B cell (primary cell): ENCODE data around the gene VTI1A. TPM values are rescaled to one million over a fixed set of nuclear protein-coding genes. Genes with fewer than 3 reads are reported as not detected.
"Not testable (repeated sequence)": the region's sequence is repeated elsewhere in the genome, so short reads cannot be mapped to it uniquely, and the experiment has no call there.

Experiments used
- ATAC-seq: fragments of 200-7000 bp; cut with Tn5 transposase; one replicate; pipeline ENCODE4 v1.10.0; 2021; ENCODE audit warnings: low read depth, mild to moderate bottlenecking, moderate number of reproducible peaks, moderate library complexity
- CTCF ChIA-PET: fragments of 350-600 bp; sonication (Branson Sonifier 250); formaldehyde crosslinking; loops from one replicate; lab custom pipeline; 2021; ENCODE audit warnings: antibody characterized with exemption, inconsistent platforms; lab: Charles Lee
- POLR2A ChIA-PET: fragments of 350-600 bp; sonication (Branson Sonifier 250); formaldehyde crosslinking; loops from one replicate; lab custom pipeline; 2021; ENCODE audit warnings: antibody characterized with exemption; lab: Charles Lee
- DNase-seq: peaks from one replicate; pipeline ENCODE4 v3.0.0; 2013
- H2AFZ ChIP-seq: 2 replicates; pipeline ENCODE4 v1.6.1; 2012; ENCODE audit warnings: mild to moderate bottlenecking, low read depth, low read length; ENCODE audit not compliant: insufficient read depth, poor library complexity, severe bottlenecking
- H3K27ac ChIP-seq, 2 donors: 1 replicate in 1 of 2; 2 replicates in 1 of 2; pipeline ENCODE4 v1.5.1; 2012 to 2013; ENCODE audit warnings: low read length in 2 of 2, mild to moderate bottlenecking in 2 of 2, moderate library complexity in 1 of 2
- H3K27me3 ChIP-seq, 4 experiments: fragments of 200-600 bp in 1 of 4; sonication (generic) in 1 of 4; replicated peaks in 1 of 4; 1 replicate in 2 of 4; 2 replicates in 2 of 4; pipeline versions ENCODE4 v1.6.1 to v1.7.0; 2013 to 2016; ENCODE audit warnings: low read length in 3 of 4, mild to moderate bottlenecking in 2 of 4, mixed read lengths in 1 of 4, moderate library complexity in 1 of 4; ENCODE audit not compliant: insufficient read depth in 4 of 4, control insufficient read depth in 3 of 4; ENCODE audit errors: control extremely low read depth in 1 of 4
- H3K36me3 ChIP-seq, 2 experiments: replicated peaks in 1 of 2; 1 replicate in 1 of 2; 2 replicates in 1 of 2; pipeline versions ENCODE4 v1.6.1 to v1.7.1; 2013; ENCODE audit warnings: low read length in 1 of 2; ENCODE audit not compliant: insufficient read depth in 2 of 2, control insufficient read depth in 1 of 2; ENCODE audit errors: control extremely low read depth in 1 of 2, extremely low read depth in 1 of 2
- H3K4me1 ChIP-seq, 2 donors: fragments of 200-600 bp in 1 of 2; sonication (generic) in 1 of 2; 1 replicate in 1 of 2; 2 replicates in 1 of 2; pipeline versions ENCODE4 v1.5.1 to v1.6.1; 2013 to 2017; ENCODE audit warnings: low read length in 2 of 2; ENCODE audit not compliant: control insufficient read depth in 2 of 2, insufficient read depth in 2 of 2
- H3K4me2 ChIP-seq: replicated peaks from 2 replicates; pipeline ENCODE3; 2012; ENCODE audit warnings: mild to moderate bottlenecking, low read depth, low read length; ENCODE audit not compliant: poor library complexity, severe bottlenecking
- H3K4me3 ChIP-seq, 5 experiments: fragments of 200-600 bp in 1 of 5; sonication (generic) in 1 of 5; 1 replicate in 3 of 5; 2 replicates in 2 of 5; pipeline versions ENCODE4 v1.5.1 to v1.7.0; 2011 to 2016; ENCODE audit warnings: low read length in 4 of 5, mild to moderate bottlenecking in 4 of 5, low read depth in 2 of 5, control low read depth in 1 of 5, moderate library complexity in 1 of 5; ENCODE audit not compliant: insufficient read depth in 1 of 5; ENCODE audit errors: control extremely low read depth in 1 of 5, extremely low read depth in 1 of 5
- H3K79me2 ChIP-seq: fragments of 200-600 bp; sonication (generic); one replicate; pipeline ENCODE4 v1.6.0; 2016; ENCODE audit warnings: low read length; ENCODE audit not compliant: control insufficient read depth, insufficient read depth
- H3K9ac ChIP-seq: fragments of 200-600 bp; sonication (generic); 2 replicates; pipeline ENCODE4 v1.6.1; 2017; ENCODE audit warnings: mild to moderate bottlenecking, low read length, moderate library complexity
- H3K9me3 ChIP-seq, 3 donors: one replicate each; pipeline versions ENCODE4 v1.6.1 to v1.7.1; 2013; ENCODE audit warnings: low read length in 2 of 3; ENCODE audit not compliant: control insufficient read depth in 2 of 3, insufficient read depth in 1 of 3; ENCODE audit errors: control extremely low read depth in 1 of 3
- H4K20me1 ChIP-seq: 2 replicates; pipeline ENCODE4 v1.6.0; 2012; ENCODE audit warnings: mild to moderate bottlenecking, low read length; ENCODE audit not compliant: insufficient read depth, control insufficient read depth, poor library complexity, severe bottlenecking
- H3K27ac Mint-ChIP-seq: one replicate; pipeline ENCODE4 v1.8.0; 2021; ENCODE audit warnings: mixed read lengths
- H3K27me3 Mint-ChIP-seq: one replicate; pipeline ENCODE4 v1.8.0; 2021; ENCODE audit warnings: mixed read lengths
- H3K4me1 Mint-ChIP-seq: one replicate; pipeline ENCODE4 v1.8.0; 2021; ENCODE audit warnings: mixed read lengths
- H3K4me3 Mint-ChIP-seq: one replicate; pipeline ENCODE4 v1.8.0; 2021; ENCODE audit warnings: mixed read lengths
- H3K9me3 Mint-ChIP-seq: one replicate; pipeline ENCODE4 v1.8.0; 2022; ENCODE audit warnings: mixed read lengths; ENCODE audit not compliant: insufficient read depth
- CTCF ChIP-seq: fragments of 200-600 bp; IDR thresholded peaks from one replicate; pipeline ENCODE4 v1.8.0; 2022; ENCODE audit warnings: antibody characterized with exemption, mild to moderate bottlenecking
- EZH2 ChIP-seq: IDR thresholded peaks from 2 replicates; pipeline ENCODE4 v1.6.1; 2012; ENCODE audit warnings: borderline replicate concordance, low read depth, mild to moderate bottlenecking, moderate library complexity, low read length; ENCODE audit not compliant: insufficient read depth, poor library complexity, severe bottlenecking
- WGBS: methylation state at CpG from one replicate; pipeline ENCODE4 v1.1.5; 2013; ENCODE audit warnings: missing lambda C conversion rate; ENCODE audit not compliant: insufficient coverage; 5-methylcytosine and 5-hydroxymethylcytosine counted together
- intact Hi-C: fragments of 100-400 bp; cut with micrococcal nuclease; formaldehyde crosslinking; loops from one replicate; pipeline ENCODE4 v1.10.0; 2022
- polyA plus RNA-seq: library from polyadenylated mRNA; depleted of rRNA; stranded (reverse); fragments of >200 nt; gene quantifications from 2 replicates; pipeline ENCODE4 v1.2.3, GENCODE V29; 2012
- total RNA-seq, 2 donors: library from RNA; stranded (reverse); fragments of 120-200 nt in 1 of 2; gene quantifications; 1 replicate in 1 of 2; 2 replicates in 1 of 2; pipeline versions ENCODE4 v1.2.3 to v1.2.4, GENCODE V29; 2013 to 2022

VTI1A gene
- total and polyA plus RNA-seq, 2 donors (not counting 1 experiment from before 2014, with no cell fraction given): 20.0 to 84.1 TPM

DNA sequence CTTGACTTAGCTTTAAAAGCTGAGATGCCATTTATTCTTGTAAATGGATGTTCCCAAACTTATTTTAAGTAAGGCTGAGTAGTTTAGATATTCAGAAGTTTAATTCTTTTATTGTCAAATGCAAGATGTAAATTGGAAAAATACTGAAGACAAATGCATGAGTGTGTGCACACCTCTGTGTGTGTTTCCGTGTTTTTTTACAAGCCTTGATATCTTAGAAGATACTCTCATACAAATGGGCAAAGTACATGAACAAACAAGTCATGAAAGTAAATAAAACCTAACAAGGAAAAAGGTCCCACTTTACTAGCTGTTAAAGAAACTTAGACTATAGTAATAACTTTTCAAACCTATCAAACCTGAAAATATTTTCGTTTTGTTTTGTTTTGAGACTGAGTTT lies 44.1 kb upstream of the VTI1A start:
- intact Hi-C loops: no loop called here
- Histone ChIP-seq H3K4me3 (no peak overlapping the region), H3K79me2 (no peaks in the 10 kb centered on the region), H3K9ac (no peak overlapping the region), H4K20me1 (no peaks in the 10 kb centered on the region), H3K4me1 (no peaks in the 10 kb centered on the region), H3K9me3 (no peaks in the 10 kb centered on the region), H3K27me3 (no peaks in the 10 kb centered on the region), H2AFZ (no peak overlapping the region), H3K27ac (no peak overlapping the region), H3K36me3 (peaks cover 17 to 75% of the 10 kb centered on the region in 2 experiments), H3K4me2 (no peak overlapping the region)
- CTCF ChIA-PET: no interaction called here
- no peaks in the 10 kb centered on the region for H3K27me3 Mint-ChIP-seq
- H3K4me3 Mint-ChIP-seq: no peak overlapping the region
- H3K27ac Mint-ChIP-seq: no peak overlapping the region
- ATAC-seq (no peak), DNase-seq (no peak)
- no CpG with 5 or more reads among the region's 2 CpGs for WGBS
- H3K4me1 Mint-ChIP-seq: peaks cover 4% of the 10 kb centered on the region
- no peak for TF ChIP-seq EZH2
- no peak for TF ChIP-seq CTCF
- peaks cover 6% of the 10 kb centered on the region for H3K9me3 Mint-ChIP-seq
- POLR2A ChIA-PET: no interaction called here

- no peak overlapping the region for H3K4me2 ChIP-seq
- H3K27me3 ChIP-seq: no peaks in the 10 kb centered on the region
- Mint-ChIP-seq H3K4me1 (peaks cover 4% of the 10 kb centered on the region), H3K27ac (no peak overlapping the region), H3K9me3 (peaks cover 6% of the 10 kb centered on the region), H3K27me3 (no peaks in the 10 kb centered on the region), H3K4me3 (no peak overlapping the region)
- ChIA-PET POLR2A (no interaction called here), CTCF (no interaction called here)
- H3K4me3 ChIP-seq: no peak overlapping the region
- no peak for ATAC-seq
- H3K27ac ChIP-seq: no peak overlapping the region
- intact Hi-C loops: no loop called here
- peaks cover 11 to 79% of the 10 kb centered on the region in 2 experiments for H3K36me3 ChIP-seq
- no peaks in the 10 kb centered on the region for H3K79me2 ChIP-seq
- TF ChIP-seq EZH2 (no peak), CTCF (no peak)
- no peaks in the 10 kb centered on the region for H4K20me1 ChIP-seq
- no peaks in the 10 kb centered on the region for H3K4me1 ChIP-seq
- WGBS: no CpG with 5 or more reads among the region's 3 CpGs
- DNase-seq: no peak
- H2AFZ ChIP-seq: no peak overlapping the region
- H3K9me3 ChIP-seq: no peaks in the 10 kb centered on the region
- no peak overlapping the region for H3K9ac ChIP-seq
Measured at GRCh38 chr10:112404617-112405016, 42.4 kb upstream of the VTI1A start.

DNA sequence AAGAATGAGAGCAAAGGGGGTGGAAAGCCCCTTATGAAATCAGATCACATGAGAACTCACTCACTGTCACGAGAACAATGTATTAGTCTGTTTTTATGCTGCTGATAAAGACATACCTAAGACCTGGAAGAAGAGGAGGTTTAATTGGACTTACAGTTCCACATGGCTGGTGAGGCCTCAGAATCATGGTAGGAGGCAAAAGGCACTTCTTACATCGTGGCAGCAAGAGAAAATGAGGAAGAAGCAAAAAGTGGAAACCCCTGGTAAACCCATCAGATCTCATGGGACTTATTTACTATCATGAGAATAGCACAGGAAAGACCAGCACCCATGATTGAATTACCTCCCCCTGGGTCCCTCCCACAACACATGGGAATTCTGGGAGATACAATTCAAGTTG lies 40.2 kb upstream of the VTI1A start:
- H3K9ac ChIP-seq, H2AFZ ChIP-seq, CTCF ChIA-PET, H3K79me2 ChIP-seq, H3K4me1 Mint-ChIP-seq, ATAC-seq, H4K20me1 ChIP-seq, H3K27me3 ChIP-seq, H3K27me3 Mint-ChIP-seq, H3K4me3 Mint-ChIP-seq, POLR2A ChIA-PET, H3K4me1 ChIP-seq, H3K4me2 ChIP-seq, H3K9me3 ChIP-seq, H3K9me3 Mint-ChIP-seq, H3K27ac ChIP-seq, intact Hi-C loops, H3K4me3 ChIP-seq: not testable (repeated sequence)
- peaks cover 6 to 89% of the 10 kb centered on the region in 2 experiments for H3K36me3 ChIP-seq
- 0% methylated on average over 1 of the region's 2 CpGs for WGBS
- peak overlapping the region; percentile 7 for H3K27ac Mint-ChIP-seq
- DNase-seq: peak; percentile 16
